GM12874 (cell line): Measurements from ENCODE around the gene ASPM.

ENCODE experiments used
- CTCF ChIP-seq: IDR thresholded peaks from 2 replicates; pipeline ENCODE4 v1.5.1; 2011; ENCODE audit warnings: low read depth, mild to moderate bottlenecking, control low read depth, low read length, moderate library complexity; ENCODE audit not compliant: insufficient read depth

The ASPM gene

DNA sequence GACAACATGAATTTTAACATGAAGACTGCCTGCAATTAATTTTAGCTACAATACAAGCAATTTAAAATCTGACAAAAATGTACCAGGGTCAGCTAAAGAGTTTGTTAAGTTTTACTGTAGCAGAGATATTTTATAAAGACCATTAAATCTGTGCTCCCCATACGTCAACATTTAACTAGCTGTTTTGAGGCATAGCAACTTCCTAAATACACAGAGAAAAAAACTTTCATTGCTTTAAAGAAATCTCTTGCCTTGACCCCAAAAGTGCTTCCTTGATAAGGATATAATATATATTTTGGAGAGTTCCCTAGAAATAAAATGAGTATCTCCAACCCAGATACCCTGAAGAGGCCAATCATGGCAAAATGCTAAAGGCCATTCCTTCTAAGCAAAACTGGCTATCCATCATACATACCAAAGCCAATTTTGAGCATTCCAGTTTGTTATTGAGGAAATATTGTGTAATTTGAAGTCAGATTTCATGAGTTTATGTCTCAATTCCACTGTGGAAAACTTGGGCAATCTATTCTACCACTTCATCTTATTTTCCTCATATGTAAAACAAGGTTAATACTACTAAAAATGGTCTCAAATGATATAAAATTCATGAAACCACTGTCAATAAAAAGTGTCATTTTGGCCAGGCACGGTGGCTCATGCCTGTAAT lies 19.1 kb downstream of the ASPM start:
- TF ChIP-seq CTCF, result no peak

- TF ChIP-seq CTCF, result no peak
Measured at GRCh38 chr1:197126691-197127090, 19.8 kb downstream of the ASPM start.

- no peak for TF ChIP-seq CTCF
Measured at GRCh38 chr1:197124376-197124775, 22.1 kb downstream of the ASPM start.

DNA sequence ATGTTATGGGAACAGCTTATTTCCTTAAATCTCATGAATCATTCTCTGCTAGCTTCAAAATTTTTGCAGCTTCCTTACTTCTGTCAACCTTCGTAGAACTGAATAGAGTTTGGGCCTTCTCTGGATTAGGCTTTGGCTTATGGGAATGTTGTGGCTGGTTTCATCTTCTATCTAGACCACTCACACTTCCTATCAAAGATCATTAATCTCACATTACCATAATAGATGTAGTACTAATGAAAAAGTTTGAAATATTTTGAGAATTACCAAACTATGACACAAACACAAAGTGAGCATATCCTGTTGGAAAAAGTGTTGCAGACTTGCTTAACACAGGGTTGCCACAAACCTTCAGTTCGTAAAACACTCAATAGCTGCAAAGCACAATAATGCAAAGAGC lies 30.3 kb downstream of the ASPM start:
- TF ChIP-seq CTCF, result no peak

- TF ChIP-seq CTCF, result no peak
Measured at GRCh38 chr1:197106869-197107268, 39.6 kb downstream of the ASPM start.

DNA sequence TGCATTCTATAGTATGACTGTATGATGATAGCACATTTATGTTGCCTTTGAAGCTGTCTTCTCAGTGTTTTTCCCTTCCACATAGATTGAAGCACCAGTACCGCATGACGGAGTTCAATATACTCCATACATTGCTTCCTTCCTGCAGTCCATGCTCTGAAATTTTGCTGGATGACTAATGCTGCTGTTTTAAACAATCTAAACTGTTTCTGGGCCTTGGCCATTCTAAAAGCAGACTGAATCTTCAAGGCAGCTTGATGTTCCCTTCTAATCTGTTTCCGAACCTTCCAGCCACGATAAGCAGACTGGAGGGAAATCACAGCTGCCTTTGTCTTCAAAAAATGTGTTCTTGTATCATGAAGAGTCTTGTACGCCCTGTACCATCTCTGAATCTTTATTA lies 43.2 kb downstream of the ASPM start:
- TF ChIP-seq CTCF, result no peak

GRCh38 chr1:197101978-197102377 lies 44.5 kb downstream of the ASPM start:
- no peak for TF ChIP-seq CTCF
